WERI-Rb-1 (cell line): ENCODE results near the gene OR2Y1.

Experiments used
- DNase-seq: peaks from one replicate; pipeline ENCODE4 v3.0.0-alpha.2; 2020
- H3K27ac ChIP-seq: fragments of 250-450 bp; sonication (Bioruptor Pico); 2 replicates; pipeline ENCODE4 v1.5.1; 2020; ENCODE audit warnings: mild to moderate bottlenecking, moderate library complexity
- H3K27me3 ChIP-seq: fragments of 250-450 bp; sonication (Bioruptor Pico); 2 replicates; pipeline ENCODE4 v1.5.1; 2021; ENCODE audit warnings: mild to moderate bottlenecking, low read depth, moderate library complexity; ENCODE audit not compliant: insufficient read depth, severe bottlenecking
- H3K36me3 ChIP-seq: fragments of 250-450 bp; sonication (Bioruptor Pico); 2 replicates; pipeline ENCODE4 v1.5.1; 2020; ENCODE audit warnings: mild to moderate bottlenecking, moderate library complexity
- H3K4me3 ChIP-seq: 2 replicates; pipeline ENCODE4 v1.5.1; 2011; ENCODE audit warnings: low read depth, mild to moderate bottlenecking, control low read depth, low read length
- H3K9me3 ChIP-seq: fragments of 250-450 bp; sonication (Bioruptor Pico); 2 replicates; pipeline ENCODE4 v1.5.1; 2021; ENCODE audit warnings: mild to moderate bottlenecking, moderate library complexity; ENCODE audit not compliant: severe bottlenecking
- CTCF ChIP-seq: IDR thresholded peaks from 2 replicates; pipeline ENCODE4 v1.5.1; 2011; ENCODE audit warnings: low read depth, mild to moderate bottlenecking, control low read depth, inconsistent platforms, low read length

The OR2Y1 gene

GRCh38 chr5:180777475-180777874 is 37.6 kb upstream of the OR2Y1 start:
- Histone ChIP-seq H3K27me3 (no peaks in the 10 kb centered on the region), H3K9me3 (no peaks in the 10 kb centered on the region), H3K36me3 (no peaks in the 10 kb centered on the region), H3K27ac (no peak overlapping the region), H3K4me3 (no peak overlapping the region)
- DNase-seq, result no peak
- TF ChIP-seq CTCF, result no peak

GRCh38 chr5:180776376-180776775 is 36.5 kb upstream of the OR2Y1 start:
- H3K36me3 ChIP-seq, result no peaks in the 10 kb centered on the region
- H3K9me3 ChIP-seq, result no peaks in the 10 kb centered on the region
- H3K27me3 ChIP-seq, result no peaks in the 10 kb centered on the region
- no peak for TF ChIP-seq CTCF
- H3K27ac ChIP-seq, result no peak overlapping the region
- no peak overlapping the region for H3K4me3 ChIP-seq
- DNase-seq, result no peak

- Histone ChIP-seq H3K27ac (no peak overlapping the region), H3K27me3 (no peaks in the 10 kb centered on the region), H3K9me3 (no peaks in the 10 kb centered on the region), H3K4me3 (no peak overlapping the region), H3K36me3 (no peaks in the 10 kb centered on the region)
- no peak for DNase-seq
- no peak for TF ChIP-seq CTCF
These were observed 35.8 kb upstream of the OR2Y1 start for GRCh38 chr5:180775624-180776023.

- no peaks in the 10 kb centered on the region for H3K9me3 ChIP-seq
- H3K4me3 ChIP-seq, result no peak overlapping the region
- no peak for TF ChIP-seq CTCF
- no peaks in the 10 kb centered on the region for H3K27me3 ChIP-seq
- no peak overlapping the region for H3K27ac ChIP-seq
- no peak for DNase-seq
- H3K36me3 ChIP-seq, result no peaks in the 10 kb centered on the region
These were observed 32.0 kb upstream of the OR2Y1 start for GRCh38 chr5:180771839-180772238.

GRCh38 chr5:180769821-180770220 is 30.0 kb upstream of the OR2Y1 start:
- Histone ChIP-seq H3K4me3 (no peak overlapping the region), H3K36me3 (no peaks in the 10 kb centered on the region), H3K27me3 (peaks cover 3% of the 10 kb centered on the region), H3K9me3 (no peaks in the 10 kb centered on the region), H3K27ac (no peak overlapping the region)
- no peak for DNase-seq
- no peak for TF ChIP-seq CTCF

- peaks cover 5% of the 10 kb centered on the region for H3K9me3 ChIP-seq
- no peaks in the 10 kb centered on the region for H3K36me3 ChIP-seq
- no peak for TF ChIP-seq CTCF
- H3K4me3 ChIP-seq, result no peak overlapping the region
- H3K27ac ChIP-seq, result no peak overlapping the region
- H3K27me3 ChIP-seq, result peaks cover 41% of the 10 kb centered on the region
- no peak for DNase-seq
These were observed 15.7 kb upstream of the OR2Y1 start for GRCh38 chr5:180755601-180756000.
